B cell (primary cell): ENCODE measurements around the gene MYL12B. TPM values are rescaled to one million over a fixed set of nuclear protein-coding genes. Genes with fewer than 3 reads are reported as not detected.

Experiments
- ATAC-seq: fragments of 200-7000 bp; cut with Tn5 transposase; one replicate; pipeline ENCODE4 v1.10.0; 2021; ENCODE audit warnings: low read depth, mild to moderate bottlenecking, moderate number of reproducible peaks, moderate library complexity
- CTCF ChIA-PET: fragments of 350-600 bp; sonication (Branson Sonifier 250); formaldehyde crosslinking; loops from one replicate; lab custom pipeline; 2021; ENCODE audit warnings: antibody characterized with exemption, inconsistent platforms; lab: Charles Lee
- POLR2A ChIA-PET: fragments of 350-600 bp; sonication (Branson Sonifier 250); formaldehyde crosslinking; loops from one replicate; lab custom pipeline; 2021; ENCODE audit warnings: antibody characterized with exemption; lab: Charles Lee
- DNase-seq: peaks from one replicate; pipeline ENCODE4 v3.0.0; 2013
- H2AFZ ChIP-seq: 2 replicates; pipeline ENCODE4 v1.6.1; 2012; ENCODE audit warnings: mild to moderate bottlenecking, low read depth, low read length; ENCODE audit not compliant: insufficient read depth, poor library complexity, severe bottlenecking
- H3K27ac ChIP-seq, 2 donors: 1 replicate in 1 of 2; 2 replicates in 1 of 2; pipeline ENCODE4 v1.5.1; 2012 to 2013; ENCODE audit warnings: low read length in 2 of 2, mild to moderate bottlenecking in 2 of 2, moderate library complexity in 1 of 2
- H3K27me3 ChIP-seq, 4 experiments: fragments of 200-600 bp in 1 of 4; sonication (generic) in 1 of 4; replicated peaks in 1 of 4; 1 replicate in 2 of 4; 2 replicates in 2 of 4; pipeline versions ENCODE4 v1.6.1 to v1.7.0; 2013 to 2016; ENCODE audit warnings: low read length in 3 of 4, mild to moderate bottlenecking in 2 of 4, mixed read lengths in 1 of 4, moderate library complexity in 1 of 4; ENCODE audit not compliant: insufficient read depth in 4 of 4, control insufficient read depth in 3 of 4; ENCODE audit errors: control extremely low read depth in 1 of 4
- H3K36me3 ChIP-seq, 2 experiments: replicated peaks in 1 of 2; 1 replicate in 1 of 2; 2 replicates in 1 of 2; pipeline versions ENCODE4 v1.6.1 to v1.7.1; 2013; ENCODE audit warnings: low read length in 1 of 2; ENCODE audit not compliant: insufficient read depth in 2 of 2, control insufficient read depth in 1 of 2; ENCODE audit errors: control extremely low read depth in 1 of 2, extremely low read depth in 1 of 2
- H3K4me1 ChIP-seq, 2 donors: fragments of 200-600 bp in 1 of 2; sonication (generic) in 1 of 2; 1 replicate in 1 of 2; 2 replicates in 1 of 2; pipeline versions ENCODE4 v1.5.1 to v1.6.1; 2013 to 2017; ENCODE audit warnings: low read length in 2 of 2; ENCODE audit not compliant: control insufficient read depth in 2 of 2, insufficient read depth in 2 of 2
- H3K4me2 ChIP-seq: replicated peaks from 2 replicates; pipeline ENCODE3; 2012; ENCODE audit warnings: mild to moderate bottlenecking, low read depth, low read length; ENCODE audit not compliant: poor library complexity, severe bottlenecking
- H3K4me3 ChIP-seq, 5 experiments: fragments of 200-600 bp in 1 of 5; sonication (generic) in 1 of 5; 1 replicate in 3 of 5; 2 replicates in 2 of 5; pipeline versions ENCODE4 v1.5.1 to v1.7.0; 2011 to 2016; ENCODE audit warnings: low read length in 4 of 5, mild to moderate bottlenecking in 4 of 5, low read depth in 2 of 5, control low read depth in 1 of 5, moderate library complexity in 1 of 5; ENCODE audit not compliant: insufficient read depth in 1 of 5; ENCODE audit errors: control extremely low read depth in 1 of 5, extremely low read depth in 1 of 5
- H3K79me2 ChIP-seq: fragments of 200-600 bp; sonication (generic); one replicate; pipeline ENCODE4 v1.6.0; 2016; ENCODE audit warnings: low read length; ENCODE audit not compliant: control insufficient read depth, insufficient read depth
- H3K9ac ChIP-seq: fragments of 200-600 bp; sonication (generic); 2 replicates; pipeline ENCODE4 v1.6.1; 2017; ENCODE audit warnings: mild to moderate bottlenecking, low read length, moderate library complexity
- H3K9me3 ChIP-seq, 3 donors: one replicate each; pipeline versions ENCODE4 v1.6.1 to v1.7.1; 2013; ENCODE audit warnings: low read length in 2 of 3; ENCODE audit not compliant: control insufficient read depth in 2 of 3, insufficient read depth in 1 of 3; ENCODE audit errors: control extremely low read depth in 1 of 3
- H4K20me1 ChIP-seq: 2 replicates; pipeline ENCODE4 v1.6.0; 2012; ENCODE audit warnings: mild to moderate bottlenecking, low read length; ENCODE audit not compliant: insufficient read depth, control insufficient read depth, poor library complexity, severe bottlenecking
- H3K27ac Mint-ChIP-seq: one replicate; pipeline ENCODE4 v1.8.0; 2021; ENCODE audit warnings: mixed read lengths
- H3K27me3 Mint-ChIP-seq: one replicate; pipeline ENCODE4 v1.8.0; 2021; ENCODE audit warnings: mixed read lengths
- H3K4me1 Mint-ChIP-seq: one replicate; pipeline ENCODE4 v1.8.0; 2021; ENCODE audit warnings: mixed read lengths
- H3K4me3 Mint-ChIP-seq: one replicate; pipeline ENCODE4 v1.8.0; 2021; ENCODE audit warnings: mixed read lengths
- H3K9me3 Mint-ChIP-seq: one replicate; pipeline ENCODE4 v1.8.0; 2022; ENCODE audit warnings: mixed read lengths; ENCODE audit not compliant: insufficient read depth
- CTCF ChIP-seq: fragments of 200-600 bp; IDR thresholded peaks from one replicate; pipeline ENCODE4 v1.8.0; 2022; ENCODE audit warnings: antibody characterized with exemption, mild to moderate bottlenecking
- EZH2 ChIP-seq: IDR thresholded peaks from 2 replicates; pipeline ENCODE4 v1.6.1; 2012; ENCODE audit warnings: borderline replicate concordance, low read depth, mild to moderate bottlenecking, moderate library complexity, low read length; ENCODE audit not compliant: insufficient read depth, poor library complexity, severe bottlenecking
- WGBS: methylation state at CpG from one replicate; pipeline ENCODE4 v1.1.5; 2013; ENCODE audit warnings: missing lambda C conversion rate; ENCODE audit not compliant: insufficient coverage; 5-methylcytosine and 5-hydroxymethylcytosine counted together
- intact Hi-C: fragments of 100-400 bp; cut with micrococcal nuclease; formaldehyde crosslinking; loops from one replicate; pipeline ENCODE4 v1.10.0; 2022
- polyA plus RNA-seq: library from polyadenylated mRNA; depleted of rRNA; stranded (reverse); fragments of >200 nt; gene quantifications from 2 replicates; pipeline ENCODE4 v1.2.3, GENCODE V29; 2012
- total RNA-seq, 2 donors: library from RNA; stranded (reverse); fragments of 120-200 nt in 1 of 2; gene quantifications; 1 replicate in 1 of 2; 2 replicates in 1 of 2; pipeline versions ENCODE4 v1.2.3 to v1.2.4, GENCODE V29; 2013 to 2022

MYL12B gene
- total and polyA plus RNA-seq, 2 donors (not counting 1 experiment from before 2014, with no cell fraction given), result 127 to 139 TPM

- Mint-ChIP-seq H3K4me3 (no peak overlapping the region), H3K9me3 (no peaks in the 10 kb centered on the region), H3K27ac (peak overlapping the region; percentile 51), H3K4me1 (peaks cover 59% of the 10 kb centered on the region), H3K27me3 (no peaks in the 10 kb centered on the region)
- no peak overlapping the region for H2AFZ ChIP-seq
- no peak overlapping the region for H3K9ac ChIP-seq
- H4K20me1 ChIP-seq, result peaks cover 67% of the 10 kb centered on the region
- ChIA-PET CTCF (no interaction called here), POLR2A (no interaction called here)
- H3K27ac ChIP-seq, result peak overlapping the region in 1 of 2 donors; percentile 67
- peaks cover 0 to 20% of the 10 kb centered on the region in 2 experiments for H3K36me3 ChIP-seq
- DNase-seq (no peak), ATAC-seq (no peak)
- no peak overlapping the region for H3K4me3 ChIP-seq
- intact Hi-C loops, result no loop called here
- peaks cover 74% of the 10 kb centered on the region for H3K79me2 ChIP-seq
- no peaks in the 10 kb centered on the region for H3K27me3 ChIP-seq
- H3K9me3 ChIP-seq, result no peaks in the 10 kb centered on the region
- no CpG with 5 or more reads among the region's 1 CpG for WGBS
- no peak for TF ChIP-seq EZH2
- TF ChIP-seq CTCF, result no peak
- H3K4me1 ChIP-seq, result peaks cover 46 to 48% of the 10 kb centered on the region in 2 donors
- peak overlapping the region; percentile 12 for H3K4me2 ChIP-seq
Measured at GRCh38 chr18:3269914-3270299, 8.0 kb downstream of the MYL12B start.

- H3K4me1 Mint-ChIP-seq, result peaks cover 40% of the 10 kb centered on the region
Measured at GRCh38 chr18:3273042-3273441, 11.1 kb downstream of the MYL12B start.

More at GRCh38 chr18:3273042-3273441, 11.1 kb downstream of the MYL12B start:
- Mint-ChIP-seq H3K4me3 (no peak overlapping the region), H3K9me3 (no peaks in the 10 kb centered on the region), H3K27me3 (no peaks in the 10 kb centered on the region), H3K27ac (no peak overlapping the region)
- peaks cover 0 to 42% of the 10 kb centered on the region in 2 experiments for H3K36me3 ChIP-seq
- H4K20me1 ChIP-seq, result peaks cover 42% of the 10 kb centered on the region
- CTCF ChIA-PET, result interaction anchor here (15.0 kb wide), 1 partner anchor 391 kb away, joined by 430 read pairs; no protein-coding TSS in a partner anchor
- no peaks in the 10 kb centered on the region for H3K9me3 ChIP-seq
- peaks cover 48% of the 10 kb centered on the region for H3K79me2 ChIP-seq
- no peak for DNase-seq
- H3K4me2 ChIP-seq, result no peak overlapping the region
- H3K4me1 ChIP-seq, result peaks cover 20 to 22% of the 10 kb centered on the region in 2 donors
- no peak overlapping the region for H3K9ac ChIP-seq
- H2AFZ ChIP-seq, result no peak overlapping the region
- TF ChIP-seq EZH2 (no peak), CTCF (no peak)
- peak overlapping the region in 1 of 2 donors; percentile 15 for H3K27ac ChIP-seq
- no peak for ATAC-seq
- POLR2A ChIA-PET, result no interaction called here
- H3K27me3 ChIP-seq, result no peaks in the 10 kb centered on the region
- H3K4me3 ChIP-seq, result no peak overlapping the region
- 60% methylated on average over 1 of the region's 3 CpGs for WGBS
- intact Hi-C loops, result no loop called here
